GM18498 (cell line): Measurements from ENCODE around the gene RFC2.

Experiments
- ATAC-seq: cut with Tn5 transposase; IDR thresholded peaks from one replicate; pipeline ENCODE4 v1.9.1; 2021; ENCODE audit warnings: mild to moderate bottlenecking, moderate library complexity; ENCODE audit not compliant: unreplicated experiment

RFC2 gene

DNA sequence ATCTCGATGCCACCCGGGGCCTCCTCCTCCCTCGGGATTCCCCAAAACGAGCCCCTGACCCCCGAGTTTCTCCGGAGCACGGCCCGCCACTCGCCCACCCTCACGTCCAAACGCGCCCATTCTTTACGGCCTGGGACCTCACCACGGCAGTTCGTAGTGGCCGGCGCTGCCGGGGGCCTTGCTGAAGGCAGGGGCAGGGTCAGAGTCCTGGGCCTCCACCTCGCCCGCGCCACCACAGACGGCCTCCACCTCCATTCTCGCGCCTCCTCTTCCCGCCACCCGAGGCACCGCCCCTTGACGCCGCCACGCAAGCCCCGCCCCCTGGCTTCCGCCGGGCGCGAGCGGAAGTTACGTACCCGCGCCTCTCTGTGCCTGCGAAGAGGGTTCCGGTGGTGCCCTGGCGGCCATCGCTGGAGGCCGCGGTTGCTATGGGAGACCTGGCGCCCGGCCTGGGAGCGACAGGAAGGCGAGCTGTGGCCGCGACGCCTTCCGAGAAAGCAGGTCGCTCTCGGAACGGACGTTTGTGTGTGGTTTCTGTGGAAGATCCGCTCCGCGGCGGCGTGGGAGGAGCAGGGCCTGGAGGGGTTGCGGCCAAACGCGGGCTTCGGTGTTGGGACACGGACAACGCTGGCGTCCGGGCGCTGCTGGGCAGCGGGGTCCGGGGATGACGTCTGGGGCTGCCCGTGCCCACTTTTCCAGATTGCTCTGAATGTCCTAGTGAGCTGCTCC, at the start of gene RFC2:
Gene RFC2, minus strand, starts transcription at position 271 of the 729 bp plus-strand sequence. Its CDS starts 16 bp downstream, at position 255.
- ATAC-seq, result peak; percentile 92

DNA sequence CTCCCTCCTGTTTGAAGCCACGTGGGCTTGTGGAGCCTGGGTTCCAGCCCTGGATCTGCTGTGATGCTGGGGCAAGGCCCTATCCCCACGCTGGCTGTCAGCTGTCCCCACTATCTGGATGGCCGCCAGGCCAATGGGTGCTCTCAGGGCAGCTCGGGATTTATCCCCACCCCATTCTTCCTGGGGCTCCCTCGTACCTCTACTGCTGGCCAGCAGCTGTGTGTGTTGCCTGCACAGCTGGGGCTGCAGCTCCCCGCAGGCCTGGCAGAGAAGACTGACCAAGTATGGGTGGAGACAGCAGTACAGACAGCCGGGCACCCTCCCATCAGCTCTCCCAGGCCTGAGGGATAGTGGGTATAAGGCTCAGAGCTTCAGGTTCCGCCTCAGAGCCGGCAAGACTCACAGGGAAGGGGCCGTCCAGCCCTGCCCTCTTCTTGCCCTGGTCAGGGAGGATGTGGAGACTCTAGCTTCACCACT, 48.6 kb upstream of the RFC2 start:
- no peak for ATAC-seq

DNA sequence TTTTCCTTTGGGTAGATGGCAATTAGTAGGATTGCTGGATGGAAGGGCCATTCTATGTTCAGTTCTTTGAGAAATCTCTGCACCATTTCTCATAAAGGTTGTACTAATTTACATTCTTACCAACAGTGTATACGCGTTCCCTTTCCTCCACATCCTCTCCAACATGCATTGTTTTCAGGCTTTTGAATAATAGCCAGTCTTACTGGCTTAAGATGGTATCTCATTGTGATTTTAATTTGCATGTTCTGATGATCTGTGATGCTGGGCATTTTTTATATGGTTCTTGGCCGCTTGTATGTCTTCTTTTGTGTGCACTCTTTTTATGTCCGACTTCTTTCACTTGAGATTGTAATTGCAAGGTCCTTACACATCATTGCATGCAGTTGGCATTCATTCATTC, 46.7 kb upstream of the RFC2 start:
- no peak for ATAC-seq

DNA sequence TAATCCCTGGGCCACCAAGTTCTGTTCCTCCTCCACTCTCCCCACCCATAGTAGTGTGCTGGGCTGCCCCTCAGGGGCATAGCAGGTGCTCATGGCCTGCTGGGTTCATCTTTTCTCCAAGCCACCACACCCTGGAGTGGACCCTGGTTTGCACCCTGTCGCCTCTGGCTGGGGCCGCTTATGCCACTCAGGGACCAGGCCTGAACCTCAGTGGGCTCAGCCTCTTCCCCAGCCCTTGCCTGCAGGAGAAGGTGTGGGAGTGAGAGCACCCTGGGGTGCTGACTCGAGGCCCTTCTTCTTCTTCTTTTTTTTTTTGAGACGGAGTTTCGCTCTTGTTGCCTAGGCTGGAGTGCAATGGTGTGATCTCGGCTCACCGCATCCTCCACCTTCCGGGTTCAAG, 45.2 kb upstream of the RFC2 start:
- no peak for ATAC-seq

DNA sequence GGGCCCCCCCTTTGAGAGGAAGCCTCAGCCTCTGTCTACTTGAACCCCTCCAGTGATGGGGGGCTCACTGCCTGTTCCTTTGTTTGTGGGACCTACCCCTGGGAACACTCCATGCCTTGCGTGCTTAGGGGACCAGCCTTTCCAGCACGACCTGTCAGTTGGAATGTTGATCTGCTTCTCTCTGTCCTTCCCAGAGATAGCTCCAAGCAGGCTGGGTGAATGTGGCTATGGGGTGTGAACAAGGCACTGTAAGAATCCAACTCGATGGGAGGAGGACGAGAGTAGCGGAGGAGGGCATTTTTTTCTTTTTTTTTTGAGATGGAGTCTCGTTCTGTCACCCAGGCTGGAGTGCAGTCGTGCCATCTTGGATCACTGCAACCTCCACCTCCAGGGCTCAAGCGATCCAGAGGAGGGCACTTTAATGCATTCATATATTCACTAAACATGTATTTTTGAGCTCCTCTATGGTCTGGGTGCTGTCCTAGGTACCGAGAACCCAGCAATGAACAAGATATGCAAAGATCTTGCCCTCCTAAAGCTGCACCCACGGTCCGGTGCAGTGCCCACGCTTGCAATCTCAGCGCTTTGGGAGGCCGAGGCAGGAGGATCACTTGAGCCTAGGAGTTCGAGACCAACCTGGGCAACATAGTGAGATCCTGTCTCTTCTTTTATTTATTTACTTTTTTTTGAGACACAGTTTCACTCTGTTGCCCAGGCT, 43.5 kb upstream of the RFC2 start:
- ATAC-seq, result no peak

DNA sequence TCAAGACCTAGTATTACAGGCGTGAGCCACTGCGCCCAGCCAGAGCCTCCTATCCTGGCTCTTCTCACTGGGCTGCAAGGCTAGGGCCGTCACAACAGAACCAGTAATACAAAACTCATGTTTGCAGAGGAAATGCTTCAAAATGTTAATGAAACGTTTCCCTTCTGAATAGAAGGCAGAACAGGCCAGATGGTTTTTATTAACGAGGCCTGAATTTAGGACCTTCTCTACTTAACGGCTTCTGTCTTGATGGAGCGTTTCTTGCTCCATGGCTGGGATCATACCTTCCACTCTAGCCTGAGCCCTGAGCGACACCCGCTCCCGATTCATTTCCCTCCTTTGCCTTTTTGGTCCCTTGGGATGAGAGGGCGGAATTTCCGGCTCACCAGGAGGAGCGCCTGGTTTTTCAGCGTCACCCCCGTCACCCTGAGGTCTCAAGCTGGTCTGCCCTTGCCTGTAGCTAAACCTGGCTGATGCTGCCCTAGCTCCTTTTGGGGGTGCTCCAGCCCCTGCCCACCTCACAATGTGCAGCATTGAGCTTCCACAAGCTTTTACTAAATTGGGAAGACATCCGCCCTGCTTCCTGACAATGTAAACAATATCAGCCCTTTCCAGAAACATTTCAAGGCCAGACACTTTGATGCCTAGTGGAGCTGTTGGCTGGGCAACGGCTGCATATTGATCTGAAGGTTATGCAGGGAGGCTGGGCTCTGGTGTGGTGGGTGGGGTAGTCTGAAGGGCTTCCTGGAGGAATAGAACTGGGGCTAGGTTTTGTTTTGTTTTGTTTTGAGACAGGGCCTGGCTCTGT, 40.2 kb upstream of the RFC2 start:
- no peak for ATAC-seq

DNA sequence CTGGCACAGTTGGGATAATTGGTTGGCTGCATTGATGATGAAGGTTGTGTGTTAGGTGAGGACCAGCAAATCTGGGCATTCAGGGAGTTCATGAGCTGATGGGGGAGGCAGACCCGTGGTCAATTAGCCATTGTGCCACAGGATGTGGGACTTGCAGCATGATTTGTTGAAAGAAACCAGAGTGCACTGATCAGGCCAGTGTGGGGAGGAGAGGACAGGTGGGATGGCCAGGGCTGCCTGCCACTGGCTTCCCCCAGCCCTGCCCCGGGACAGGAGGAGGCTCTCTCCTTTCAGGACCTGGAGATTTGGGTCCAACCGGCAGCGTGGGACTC, 39.3 kb upstream of the RFC2 start:
- no peak for ATAC-seq

DNA sequence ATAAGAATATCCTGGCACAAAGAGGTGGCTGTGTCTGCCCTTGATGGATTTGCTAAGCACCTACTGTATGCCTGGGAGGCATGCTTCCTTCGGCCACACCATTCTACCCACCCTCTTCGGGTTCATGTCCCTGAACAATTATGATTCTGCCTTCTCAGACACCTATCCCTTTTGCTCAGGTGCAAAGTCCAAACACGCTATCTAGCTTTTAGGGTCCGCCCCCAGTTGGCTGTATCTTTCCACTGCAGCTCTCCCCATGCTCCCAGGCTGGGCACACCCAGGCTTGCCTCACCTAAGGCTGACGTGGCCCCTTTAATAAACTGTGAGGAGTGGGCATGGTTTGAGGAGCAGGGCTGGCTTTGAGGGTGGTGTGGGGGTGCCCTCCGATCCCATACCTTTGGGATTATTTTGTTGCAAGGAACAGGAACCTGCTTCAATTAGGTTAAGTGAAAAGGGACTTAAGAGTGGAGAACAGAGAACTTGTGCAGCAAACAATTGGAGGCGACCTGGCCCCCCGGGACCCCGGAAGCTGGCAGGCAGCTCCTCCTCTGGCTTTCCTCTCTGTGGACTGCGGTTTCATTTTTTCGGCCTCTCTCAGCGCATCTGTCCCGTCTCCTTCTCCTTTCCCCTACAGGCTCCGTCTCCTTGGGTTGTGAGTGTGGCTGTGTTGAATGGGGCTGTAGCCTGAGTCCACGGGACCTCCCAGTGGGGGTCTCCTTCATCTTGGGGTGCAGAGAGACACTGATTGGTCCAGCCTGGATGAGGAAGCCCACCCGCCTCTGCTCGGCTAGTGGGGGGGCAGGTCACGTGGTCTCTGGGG, 38.8 kb upstream of the RFC2 start:
- no peak for ATAC-seq

DNA sequence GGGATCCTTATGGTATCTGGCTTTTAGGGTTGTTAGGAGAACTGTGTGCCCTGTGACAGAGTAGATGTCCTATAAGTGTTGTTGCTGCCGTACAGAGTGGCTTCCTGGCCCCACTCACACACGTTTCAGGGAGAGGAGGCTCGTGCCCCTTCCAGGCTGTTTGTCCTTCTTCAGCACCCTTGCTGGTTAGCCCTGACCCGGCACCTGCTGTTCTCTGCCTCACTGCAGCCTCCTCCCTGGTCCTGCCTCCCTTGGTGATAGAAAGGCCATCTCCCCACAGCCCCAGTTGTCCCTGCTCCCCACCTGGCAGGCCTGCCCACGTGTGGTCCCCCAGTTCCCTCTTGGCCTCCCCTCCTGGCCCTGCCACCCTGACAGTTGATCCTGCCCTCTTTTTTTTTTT, 37.3 kb upstream of the RFC2 start:
- ATAC-seq, result no peak

DNA sequence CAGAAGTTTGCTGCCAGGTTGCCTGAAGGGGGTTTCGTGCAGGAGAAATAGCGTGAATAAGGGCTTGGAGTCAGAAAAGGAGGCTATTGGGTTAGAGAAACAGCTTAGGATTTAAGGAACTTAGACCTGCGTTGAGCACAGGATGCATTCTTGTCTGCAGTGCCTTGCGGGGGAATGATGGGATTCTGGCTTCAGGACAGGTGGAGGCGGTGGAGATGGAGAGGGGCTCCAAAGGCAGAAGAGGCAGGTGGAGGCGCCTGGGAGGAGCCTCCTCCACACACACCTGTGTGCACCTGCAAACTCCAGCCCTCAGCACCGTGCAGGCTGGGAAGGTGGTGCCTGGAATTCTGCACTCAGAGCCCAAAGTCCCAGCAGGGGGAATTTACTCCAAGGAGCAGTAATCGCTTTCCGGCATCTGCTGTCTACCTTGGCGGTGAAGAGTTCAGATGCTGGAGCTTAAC, 36.8 kb upstream of the RFC2 start:
- ATAC-seq, result no peak

DNA sequence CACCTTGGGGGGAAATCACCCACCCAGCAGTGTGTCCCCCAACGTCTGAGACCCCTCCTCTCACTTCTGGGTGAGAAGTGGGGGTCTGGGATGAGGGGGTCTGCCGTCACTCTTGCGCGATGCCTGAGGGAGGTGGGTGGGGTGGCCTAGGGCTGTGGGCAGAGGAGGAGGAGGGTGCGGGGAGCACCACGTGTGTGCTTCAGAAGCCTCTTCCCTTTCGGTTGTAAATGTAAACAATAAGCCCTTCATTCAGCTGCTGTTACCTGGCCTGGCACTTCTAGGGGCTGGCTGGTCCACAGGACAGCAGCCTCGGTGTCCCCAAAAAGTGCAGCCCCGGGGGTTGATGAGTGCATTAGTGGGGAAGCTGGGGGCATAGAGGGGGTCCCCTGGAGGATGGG, 36.4 kb upstream of the RFC2 start:
- ATAC-seq, result no peak

DNA sequence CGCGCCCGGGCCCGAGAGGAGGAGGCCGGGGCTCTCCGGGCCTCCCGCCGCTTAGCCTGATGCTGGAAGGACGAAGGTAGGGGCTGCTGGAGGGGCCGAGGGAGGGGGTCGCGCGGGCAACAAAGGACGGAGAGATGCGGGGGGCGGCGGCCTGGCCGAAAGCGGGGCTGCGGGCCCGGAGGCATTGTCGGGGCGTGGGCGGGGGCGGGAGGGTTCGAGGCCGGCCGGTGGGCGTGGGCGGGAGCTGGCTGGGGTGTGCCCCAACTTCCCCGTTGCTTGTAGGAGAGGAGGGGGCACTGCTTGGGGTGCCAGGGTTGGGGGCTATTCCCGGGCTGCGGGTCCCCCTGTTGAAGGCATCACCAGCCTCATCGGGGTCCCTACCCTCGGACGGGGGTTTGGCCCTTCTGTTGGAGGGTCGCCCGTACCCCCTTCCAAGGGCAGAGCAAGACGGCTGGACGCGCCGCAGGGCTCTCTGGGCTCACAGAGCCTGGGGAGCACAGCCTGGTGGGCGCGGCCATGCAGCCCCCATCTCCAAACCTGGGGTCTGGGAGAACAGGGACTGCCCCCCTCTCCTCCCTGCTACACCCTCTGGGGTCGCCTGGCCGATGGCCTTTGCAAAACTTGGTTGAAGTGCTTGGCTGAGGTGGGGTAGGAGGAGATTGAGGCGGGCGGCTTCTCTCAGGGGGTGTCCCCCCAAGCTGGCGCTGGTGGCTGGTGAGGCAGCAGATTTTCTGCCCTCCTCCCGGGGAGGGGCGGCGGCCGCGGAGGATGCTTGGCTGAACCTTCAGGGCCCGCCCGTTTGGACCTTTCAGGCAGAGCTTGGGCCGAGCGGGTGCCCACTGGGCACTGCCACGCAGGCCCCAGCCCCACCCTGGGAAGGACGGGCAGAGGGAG, 35.7 kb upstream of the RFC2 start:
- ATAC-seq, result peak; percentile 19

DNA sequence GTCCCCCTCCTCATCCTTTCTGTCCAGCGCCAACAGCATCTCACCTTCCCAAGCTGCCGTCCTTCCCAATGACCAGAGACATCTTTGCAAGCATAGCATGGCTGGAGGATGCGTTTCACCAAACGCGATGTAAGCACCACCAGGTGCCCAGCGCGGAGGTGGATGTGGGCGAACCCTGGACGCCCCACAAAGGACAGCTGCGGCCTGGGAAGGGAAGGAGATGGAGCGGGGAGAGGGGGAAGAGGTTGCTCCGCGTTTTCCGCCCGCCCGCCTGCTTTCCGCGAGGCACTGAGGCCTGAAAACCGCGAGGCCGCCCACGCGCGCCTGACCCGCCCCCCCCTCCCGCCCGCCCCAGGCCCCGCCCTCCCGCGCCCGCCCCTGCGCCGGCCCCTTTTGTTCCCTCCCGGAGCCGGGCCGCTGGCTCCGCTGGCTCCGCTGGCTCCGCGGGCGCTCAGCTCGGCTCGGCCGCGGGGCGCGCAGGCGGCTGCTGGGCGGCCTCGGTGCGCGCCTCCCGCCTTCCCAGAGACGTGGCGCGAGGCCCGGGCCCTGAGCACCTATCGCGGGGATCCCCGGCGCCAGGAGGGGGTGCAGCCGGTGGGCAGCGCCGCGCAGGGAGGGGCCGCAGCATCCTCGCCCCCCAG, 34.9 kb upstream of the RFC2 start, which contains the start of gene CLIP2:
Gene CLIP2, plus strand, starts transcription at position 390 of the 641 bp plus-strand sequence. CDS start 28,140 bp downstream, outside the sequence.
- ATAC-seq, result peak; percentile 59

DNA sequence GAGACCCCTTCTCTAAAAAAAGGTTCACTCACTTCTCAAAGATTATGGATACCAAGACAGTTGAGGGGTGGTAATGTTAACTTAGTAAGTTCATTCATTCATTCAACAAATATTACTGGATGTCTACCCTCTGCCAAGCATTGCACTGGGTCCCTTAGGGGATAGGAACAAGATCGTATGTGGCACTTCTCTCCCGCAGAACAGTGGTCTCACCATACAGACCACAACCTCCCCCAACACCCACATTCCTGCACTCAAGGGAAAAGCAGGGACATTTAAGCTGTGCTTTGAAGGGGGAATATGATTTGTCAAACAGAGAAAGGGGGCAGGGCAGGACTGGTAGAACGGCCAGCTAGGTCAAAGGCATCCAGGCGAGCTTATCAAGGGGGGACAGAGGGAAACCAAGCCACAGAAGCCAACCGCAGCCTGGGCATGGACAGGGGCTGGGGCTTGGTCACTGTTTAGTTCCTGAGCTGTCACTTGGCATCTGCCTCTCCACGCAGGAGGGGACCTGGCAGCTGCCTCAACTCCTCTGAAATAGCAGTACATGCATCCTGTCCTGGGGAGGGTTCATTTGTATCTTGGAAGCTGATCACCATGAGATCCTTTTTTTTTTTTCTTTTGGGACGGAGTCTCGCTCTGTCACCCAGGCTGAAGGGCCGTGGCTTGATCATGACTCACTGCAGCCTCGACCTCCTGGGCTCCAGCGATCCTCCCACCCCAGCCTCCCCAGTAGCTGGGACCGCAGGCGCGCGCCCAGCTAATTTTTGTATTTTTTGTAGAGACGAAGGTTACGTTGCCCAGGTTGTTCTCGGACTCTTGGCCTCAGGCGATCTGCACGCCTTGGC, 34.1 kb upstream of the RFC2 start:
- no peak for ATAC-seq

DNA sequence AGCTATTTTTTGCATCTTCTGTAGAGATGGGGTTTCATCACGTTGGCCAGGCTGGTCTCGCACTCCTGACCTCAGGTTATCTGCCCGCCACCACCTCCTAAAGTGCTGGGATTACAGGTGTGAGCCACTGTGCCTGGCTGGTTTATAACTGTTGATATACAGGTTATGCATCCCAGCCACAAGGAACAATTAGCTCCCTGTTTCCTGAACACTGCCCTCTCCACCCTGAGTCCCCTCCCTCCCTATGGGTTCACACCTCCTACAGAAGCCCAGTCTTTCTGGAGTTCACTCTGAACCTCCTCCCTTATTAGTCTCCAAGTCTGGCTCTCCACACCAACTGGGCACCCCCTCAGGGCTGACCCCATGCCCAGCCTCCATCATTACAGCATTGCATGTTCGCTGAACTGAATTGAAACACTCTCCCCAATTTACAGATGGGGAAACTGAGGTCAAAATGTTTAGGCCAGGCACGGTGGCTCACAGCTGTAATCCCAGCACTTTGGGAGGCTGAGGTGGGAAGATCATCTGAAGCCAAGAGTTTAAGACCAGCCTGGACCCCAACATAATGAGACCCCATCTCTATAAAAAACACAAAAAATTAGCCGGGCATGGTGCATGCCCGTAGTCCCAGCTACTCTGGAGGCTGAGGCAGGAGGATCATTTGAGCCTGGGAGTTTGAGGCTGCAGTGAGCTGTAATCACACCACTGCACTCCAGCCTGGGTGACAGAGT, 33.3 kb upstream of the RFC2 start:
- ATAC-seq, result no peak

DNA sequence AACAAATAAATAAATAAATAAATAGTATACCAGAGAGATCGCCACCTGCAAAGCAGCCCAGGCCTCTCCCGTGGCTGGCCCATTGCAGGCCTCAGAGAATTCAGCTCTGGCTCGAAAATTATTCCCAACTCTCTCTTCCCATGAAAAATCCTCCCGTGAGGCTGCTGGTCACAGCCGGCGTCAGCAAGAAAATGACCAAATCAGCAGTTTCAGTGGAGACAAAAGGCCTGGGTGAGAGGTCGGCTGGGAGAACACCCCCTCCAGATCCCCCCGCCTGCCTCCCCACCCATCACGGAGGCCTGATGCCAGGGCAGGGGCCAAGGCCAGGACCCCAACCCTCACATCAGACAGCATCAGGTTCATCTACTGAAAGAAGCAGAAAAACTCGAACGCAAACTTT, 31.9 kb upstream of the RFC2 start:
- no peak for ATAC-seq

DNA sequence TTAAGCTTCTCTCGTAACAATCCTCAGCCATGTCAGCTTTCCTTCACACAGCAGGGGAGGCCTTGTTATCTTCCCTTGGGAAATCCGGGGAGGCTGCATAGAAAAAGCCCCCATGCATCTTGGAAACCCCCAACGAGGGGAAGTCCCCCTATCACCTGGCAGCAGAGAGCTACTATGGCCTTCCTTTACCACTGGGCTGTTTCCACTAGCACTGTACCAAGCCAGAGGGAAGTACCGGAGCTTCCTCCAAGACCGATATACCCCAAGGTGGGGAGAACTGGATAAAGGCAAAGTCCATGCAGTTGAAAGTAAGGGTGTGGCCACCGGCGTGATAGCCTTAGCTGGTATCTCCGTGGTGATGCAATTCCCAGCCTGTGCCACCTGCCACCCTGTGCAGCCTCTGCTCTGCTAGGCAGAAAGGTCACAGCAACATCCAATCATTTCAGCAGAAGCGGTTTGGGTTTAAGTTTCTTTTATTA, 30.6 kb upstream of the RFC2 start:
- no peak for ATAC-seq
